BE2C (cell line): ENCODE measurements around the gene UBAP1L.

Source experiments
- DNase-seq: peaks from one replicate; pipeline ENCODE4 v3.0.0-alpha.2; 2020
- H3K27me3 ChIP-seq: fragments of 250-450 bp; sonication (Bioruptor Pico); 2 replicates; pipeline ENCODE4 v1.5.1; 2020; ENCODE audit warnings: mild to moderate bottlenecking
- H3K36me3 ChIP-seq: fragments of 250-450 bp; sonication (Bioruptor Pico); 2 replicates; pipeline ENCODE4 v1.5.1; 2020; ENCODE audit warnings: mild to moderate bottlenecking
- H3K4me1 ChIP-seq: fragments of 250-450 bp; sonication (Bioruptor Pico); 2 replicates; pipeline ENCODE4 v1.5.1; 2020
- H3K4me3 ChIP-seq: 2 replicates; pipeline ENCODE4 v1.5.1; 2011; ENCODE audit warnings: low read depth, low read length
- H3K9me3 ChIP-seq: fragments of 250-450 bp; sonication (Bioruptor Pico); 2 replicates; pipeline ENCODE4 v1.5.1; 2020
- CTCF ChIP-seq: IDR thresholded peaks from 2 replicates; pipeline ENCODE4 v1.5.1; 2012; ENCODE audit warnings: mild to moderate bottlenecking, low read depth, low read length

UBAP1L gene

DNA sequence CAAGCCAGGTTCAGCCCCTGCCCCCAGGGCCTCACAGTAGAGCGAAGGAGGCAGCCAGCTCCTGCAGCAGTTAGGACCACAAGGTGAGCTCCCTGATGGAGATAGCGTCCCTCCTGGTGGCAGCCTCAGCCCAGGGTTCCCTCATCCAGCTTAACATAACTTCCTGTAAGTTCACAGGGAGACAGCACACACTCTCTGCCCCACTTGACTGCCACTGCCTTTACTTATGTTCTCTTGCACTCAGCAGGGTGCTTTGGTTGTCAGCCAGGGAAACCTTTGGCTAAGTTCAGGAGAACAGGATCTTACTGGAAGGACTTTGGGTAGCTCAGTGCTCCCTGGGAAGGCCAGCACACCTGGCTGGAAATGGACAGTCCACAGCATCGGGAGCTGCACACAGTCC lies 27.6 kb downstream of the UBAP1L start:
- Histone ChIP-seq H3K27me3 (no peaks in the 10 kb centered on the region), H3K36me3 (no peaks in the 10 kb centered on the region), H3K4me3 (no peak overlapping the region), H3K9me3 (no peaks in the 10 kb centered on the region), H3K4me1 (peaks cover 2% of the 10 kb centered on the region)
- no peak for DNase-seq
- TF ChIP-seq CTCF: no peak

DNA sequence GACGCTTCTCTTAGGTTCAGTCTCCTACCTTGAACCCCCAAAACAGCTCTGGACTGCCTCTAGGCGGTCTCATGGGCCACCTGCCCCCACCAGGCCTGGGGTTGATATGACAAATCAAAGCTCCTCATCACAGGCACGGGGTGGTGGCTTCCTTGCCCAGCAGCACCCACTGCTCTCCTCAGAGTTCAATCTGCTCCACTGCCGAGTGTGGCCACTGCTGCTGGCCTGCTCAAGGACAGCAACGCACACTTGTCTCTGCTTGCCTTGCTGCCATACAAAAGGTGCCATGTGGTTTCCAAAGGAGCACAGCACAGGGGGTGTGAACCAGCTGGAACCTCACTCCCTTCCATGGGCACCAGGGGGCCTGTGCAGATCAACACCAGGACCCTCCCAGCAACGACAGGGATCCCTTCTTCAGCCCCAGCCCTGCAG lies 28.3 kb downstream of the UBAP1L start:
- H3K27me3 ChIP-seq: no peaks in the 10 kb centered on the region
- peak; percentile 55 for DNase-seq
- peaks cover 4% of the 10 kb centered on the region for H3K4me1 ChIP-seq

GRCh38 chr15:65085990-65086679 lies 28.9 kb downstream of the UBAP1L start:
- DNase-seq: peak; percentile 67
- Histone ChIP-seq H3K27me3 (no peaks in the 10 kb centered on the region), H3K36me3 (no peaks in the 10 kb centered on the region), H3K4me1 (peaks cover 4% of the 10 kb centered on the region), H3K9me3 (no peaks in the 10 kb centered on the region), H3K4me3 (no peak overlapping the region)
- TF ChIP-seq CTCF: peak; percentile 75

More for the DNA sequence above, 28.3 kb downstream of the UBAP1L start:
- Histone ChIP-seq H3K36me3 (no peaks in the 10 kb centered on the region), H3K9me3 (no peaks in the 10 kb centered on the region), H3K4me3 (no peak overlapping the region)
- TF ChIP-seq CTCF: peak; percentile 33; the same call in 1 of the 2 replicates

GRCh38 chr15:65085207-65085753 lies 29.7 kb downstream of the UBAP1L start:
- DNase-seq: no peak
- TF ChIP-seq CTCF: no peak
- H3K36me3 ChIP-seq: no peaks in the 10 kb centered on the region
- H3K9me3 ChIP-seq: no peaks in the 10 kb centered on the region
- no peak overlapping the region for H3K4me3 ChIP-seq
- H3K27me3 ChIP-seq: no peaks in the 10 kb centered on the region
- H3K4me1 ChIP-seq: peaks cover 4% of the 10 kb centered on the region

GRCh38 chr15:65084500-65085206 lies 30.3 kb downstream of the UBAP1L start:
- Histone ChIP-seq H3K36me3 (no peaks in the 10 kb centered on the region), H3K9me3 (no peaks in the 10 kb centered on the region), H3K4me1 (peaks cover 4% of the 10 kb centered on the region), H3K4me3 (no peak overlapping the region), H3K27me3 (no peaks in the 10 kb centered on the region)
- no peak for DNase-seq
- TF ChIP-seq CTCF: no peak

DNA sequence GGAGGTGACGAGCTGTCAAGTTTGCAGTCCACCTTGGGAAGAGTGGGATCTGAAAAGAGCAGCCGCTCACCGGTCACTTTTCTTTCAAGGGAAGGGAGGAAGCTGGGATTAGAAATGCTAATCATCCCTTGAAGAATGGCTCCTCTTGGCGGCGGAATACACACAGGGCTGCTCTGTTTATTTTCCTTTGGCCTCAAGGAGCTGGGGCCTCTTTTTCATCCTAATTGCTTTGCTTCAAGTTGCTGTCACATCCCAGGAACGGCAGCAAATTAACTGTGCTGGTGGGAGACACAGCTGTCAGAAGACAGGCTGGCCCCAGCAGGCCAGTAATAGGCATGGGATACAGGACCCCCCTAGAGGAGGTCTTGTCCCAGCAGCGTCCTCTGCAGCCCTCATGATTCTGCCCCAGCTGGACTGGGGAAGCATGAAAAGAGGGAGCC lies 31.7 kb downstream of the UBAP1L start:
- TF ChIP-seq CTCF: no peak
- Histone ChIP-seq H3K27me3 (no peaks in the 10 kb centered on the region), H3K9me3 (no peaks in the 10 kb centered on the region), H3K4me1 (peaks cover 4% of the 10 kb centered on the region), H3K36me3 (no peaks in the 10 kb centered on the region), H3K4me3 (no peak overlapping the region)
- DNase-seq: no peak
